ENCODE data around the gene CSNK2A1.

The CSNK2A1 gene

DNA sequence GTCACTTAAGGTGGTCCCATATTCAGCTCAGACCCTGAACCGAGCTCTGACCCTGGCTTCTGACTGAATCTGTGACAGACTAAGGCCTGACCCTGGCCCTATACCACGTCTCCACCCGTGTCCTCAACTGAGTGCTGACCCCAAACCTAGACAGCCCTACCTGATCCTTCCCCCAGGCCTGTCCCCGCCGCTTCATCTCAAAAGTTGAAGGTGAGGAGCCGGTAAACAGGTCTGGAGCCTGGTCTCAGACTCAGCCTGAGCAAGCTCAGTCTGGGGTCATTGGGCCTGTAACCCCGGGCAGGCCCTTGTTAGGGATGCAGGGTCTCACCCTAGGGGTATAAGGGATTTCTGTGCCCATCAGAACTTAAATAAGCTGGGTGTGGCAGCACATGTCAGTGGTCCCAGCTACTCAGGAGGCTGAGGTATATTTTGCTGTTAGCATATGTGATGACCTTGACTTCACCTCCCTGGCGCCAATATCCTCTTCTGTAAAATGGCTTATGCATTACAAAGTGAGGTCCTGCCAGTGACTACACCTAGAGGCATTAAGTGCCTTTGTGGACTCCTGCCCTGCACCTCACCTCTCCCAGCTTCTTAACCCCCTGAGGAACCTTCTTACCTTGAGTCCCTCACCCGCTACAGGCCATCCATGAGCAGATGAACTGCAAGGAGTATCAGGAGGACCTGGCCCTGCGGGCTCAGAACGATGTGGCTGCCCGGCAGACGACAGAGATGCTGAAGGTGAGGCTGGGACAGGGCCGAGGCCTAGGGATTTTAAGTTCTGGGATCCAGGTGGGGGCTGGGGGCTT is 115.5 kb downstream of the CSNK2A1 start:
- H3K4me3 ChIP-seq (ENCODE audit: low read length) = no peak overlapping the region
- no peaks in the 10 kb centered on the region for H3K4me1 ChIP-seq (ENCODE audit: low read length)
- H3K27me3 ChIP-seq (ENCODE audit: low read depth, low read length) = no peaks in the 10 kb centered on the region
- H3K27ac ChIP-seq (ENCODE audit: low read length) = no peak overlapping the region
- H2AFZ ChIP-seq (ENCODE audit: low read depth, low read length) = no peak overlapping the region
- no peaks in the 10 kb centered on the region for H3K9me3 ChIP-seq (ENCODE audit: insufficient read depth, low read length)
- TF ChIP-seq EZH2phosphoT487 (IDR thresholded peaks at IDR 0.05; ENCODE audit: low read depth) (no peak), CTCF (IDR thresholded peaks at IDR 0.05; ENCODE audit: low read depth, low read length) (no peak)
- H4K20me1 ChIP-seq (ENCODE audit: insufficient read depth, low read length) = no peaks in the 10 kb centered on the region
- no peaks in the 10 kb centered on the region for H3K79me2 ChIP-seq (ENCODE audit: low read length)
- no peak overlapping the region for H3K9ac ChIP-seq (ENCODE audit: low read length)
- H3K36me3 ChIP-seq (replicated peaks; ENCODE audit: low read depth, low read length) = peaks cover 35% of the 10 kb centered on the region
- no peak overlapping the region for H3K4me2 ChIP-seq (ENCODE audit: low read length)

- H3K27me3 ChIP-seq (ENCODE audit: low read depth, low read length) = no peaks in the 10 kb centered on the region
- no peak overlapping the region for H2AFZ ChIP-seq (ENCODE audit: low read depth, low read length)
- H3K36me3 ChIP-seq (replicated peaks; ENCODE audit: low read depth, low read length) = peaks cover 29% of the 10 kb centered on the region
- H3K27ac ChIP-seq (ENCODE audit: low read length) = no peak overlapping the region
- no peaks in the 10 kb centered on the region for H3K4me1 ChIP-seq (ENCODE audit: low read length)
- no peak overlapping the region for H3K4me3 ChIP-seq (ENCODE audit: low read length)
- no peaks in the 10 kb centered on the region for H3K79me2 ChIP-seq (ENCODE audit: low read length)
- TF ChIP-seq EZH2phosphoT487 (IDR thresholded peaks at IDR 0.05; ENCODE audit: low read depth) (no peak), CTCF (IDR thresholded peaks at IDR 0.05; ENCODE audit: low read depth, low read length) (no peak)
- no peak overlapping the region for H3K4me2 ChIP-seq (ENCODE audit: low read length)
- H3K9me3 ChIP-seq (ENCODE audit: insufficient read depth, low read length) = no peaks in the 10 kb centered on the region
- no peak overlapping the region for H3K9ac ChIP-seq (ENCODE audit: low read length)
- no peaks in the 10 kb centered on the region for H4K20me1 ChIP-seq (ENCODE audit: insufficient read depth, low read length)
Observed at GRCh38 chr20:427401-427800, 116.2 kb downstream of the CSNK2A1 start.

GRCh38 chr20:426566-426965 is 117.0 kb downstream of the CSNK2A1 start:
- Histone ChIP-seq H4K20me1 (ENCODE audit: insufficient read depth, low read length) (no peaks in the 10 kb centered on the region), H3K4me2 (ENCODE audit: low read length) (no peak overlapping the region), H3K9ac (ENCODE audit: low read length) (no peak overlapping the region), H3K27me3 (ENCODE audit: low read depth, low read length) (no peaks in the 10 kb centered on the region), H3K4me3 (ENCODE audit: low read length) (no peak overlapping the region), H3K9me3 (ENCODE audit: insufficient read depth, low read length) (no peaks in the 10 kb centered on the region), H3K27ac (ENCODE audit: low read length) (no peak overlapping the region), H2AFZ (ENCODE audit: low read depth, low read length) (no peak overlapping the region), H3K4me1 (ENCODE audit: low read length) (no peaks in the 10 kb centered on the region), H3K79me2 (ENCODE audit: low read length) (no peaks in the 10 kb centered on the region), H3K36me3 (replicated peaks; ENCODE audit: low read depth, low read length) (peaks cover 26% of the 10 kb centered on the region)
- TF ChIP-seq EZH2phosphoT487 (IDR thresholded peaks at IDR 0.05; ENCODE audit: low read depth) = no peak
- TF ChIP-seq CTCF (IDR thresholded peaks at IDR 0.05; ENCODE audit: low read depth, low read length) = no peak
